Nephron progenitor cell (in vitro differentiated cells): Measurements from ENCODE around the gene PACS1.

ENCODE experiments used
- DNase-seq: peaks from one replicate; pipeline ENCODE4 v3.0.0; 2021
- H3K27ac Mint-ChIP-seq: 2 replicates; pipeline ENCODE4 v1.8.0; 2021; ENCODE audit warnings: mild to moderate bottlenecking, moderate library complexity, mixed read lengths
- H3K27me3 Mint-ChIP-seq: 2 replicates; pipeline ENCODE4 v1.8.0; 2021; ENCODE audit warnings: mild to moderate bottlenecking, low read depth, mixed read lengths; ENCODE audit not compliant: poor library complexity
- H3K36me3 Mint-ChIP-seq: 2 replicates; pipeline ENCODE4 v1.8.0; 2021; ENCODE audit warnings: low read depth, mixed read lengths
- H3K4me1 Mint-ChIP-seq: 2 replicates; pipeline ENCODE4 v1.8.0; 2021; ENCODE audit warnings: mixed read lengths
- H3K4me3 Mint-ChIP-seq: 2 replicates; pipeline ENCODE4 v1.8.0; 2021; ENCODE audit warnings: mild to moderate bottlenecking, moderate library complexity, mixed read lengths
- H3K9me3 Mint-ChIP-seq: 2 replicates; pipeline ENCODE4 v1.8.0; 2021; ENCODE audit warnings: mild to moderate bottlenecking, moderate library complexity, mixed read lengths
- CTCF ChIP-seq: fragments of 200-600 bp; sonication (generic); IDR thresholded peaks from 2 replicates; pipeline ENCODE4 v1.5.0; 2021; ENCODE audit warnings: antibody characterized with exemption

The PACS1 gene

GRCh38 chr11:66267039-66267378 is 196.9 kb downstream of the PACS1 start:
- Mint-ChIP-seq H3K4me3 (peak overlapping the region; percentile 96), H3K9me3 (no peaks in the 10 kb centered on the region), H3K27ac (peak overlapping the region; percentile 47), H3K36me3 (peaks cover 20% of the 10 kb centered on the region), H3K27me3 (no peaks in the 10 kb centered on the region), H3K4me1 (peaks cover 25% of the 10 kb centered on the region)
- no peak for DNase-seq
- no peak for TF ChIP-seq CTCF

- peaks cover 25% of the 10 kb centered on the region for H3K4me1 Mint-ChIP-seq
- H3K36me3 Mint-ChIP-seq, result peaks cover 26% of the 10 kb centered on the region
- H3K9me3 Mint-ChIP-seq, result no peaks in the 10 kb centered on the region
- peak overlapping the region; percentile 96 for H3K4me3 Mint-ChIP-seq
- H3K27ac Mint-ChIP-seq, result peak overlapping the region; percentile 99
- H3K27me3 Mint-ChIP-seq, result no peaks in the 10 kb centered on the region
- DNase-seq, result peak; percentile 92
- TF ChIP-seq CTCF, result no peak
These were observed 197.5 kb downstream of the PACS1 start for GRCh38 chr11:66267379-66268243.

GRCh38 chr11:66268244-66268951 is 198.3 kb downstream of the PACS1 start, which contains the start of gene RAB1B:
RAB1B (plus strand) TSS chr11:66268639; CDS start chr11:66268680, 41 bp downstream.
- H3K4me3 Mint-ChIP-seq, result peak within 1 kb of the TSS; percentile 96
- peak; percentile 100 for DNase-seq
- H3K27me3 Mint-ChIP-seq, result no peaks in the 10 kb centered on the region
- H3K4me1 Mint-ChIP-seq, result peaks cover 27% of the 10 kb centered on the region
- TF ChIP-seq CTCF, result no peak
- peak within 1 kb of the TSS; percentile 99 for H3K27ac Mint-ChIP-seq
- H3K9me3 Mint-ChIP-seq, result no peaks in the 10 kb centered on the region
- H3K36me3 Mint-ChIP-seq, result peaks cover 34% of the 10 kb centered on the region

GRCh38 chr11:66268952-66269905 is 199.2 kb downstream of the PACS1 start:
- H3K27ac Mint-ChIP-seq, result peak overlapping the region; percentile 88
- peaks cover 29% of the 10 kb centered on the region for H3K4me1 Mint-ChIP-seq
- DNase-seq, result peak; percentile 50
- peaks cover 37% of the 10 kb centered on the region for H3K36me3 Mint-ChIP-seq
- H3K27me3 Mint-ChIP-seq, result no peaks in the 10 kb centered on the region
- no peak for TF ChIP-seq CTCF
- no peaks in the 10 kb centered on the region for H3K9me3 Mint-ChIP-seq
- H3K4me3 Mint-ChIP-seq, result peak overlapping the region; percentile 96

GRCh38 chr11:66271816-66272215 is 201.7 kb downstream of the PACS1 start:
- H3K9me3 Mint-ChIP-seq, result no peaks in the 10 kb centered on the region
- peak overlapping the region; percentile 54 for H3K27ac Mint-ChIP-seq
- no peaks in the 10 kb centered on the region for H3K27me3 Mint-ChIP-seq
- DNase-seq, result no peak
- peaks cover 28% of the 10 kb centered on the region for H3K4me1 Mint-ChIP-seq
- H3K36me3 Mint-ChIP-seq, result peaks cover 45% of the 10 kb centered on the region
- no peak for TF ChIP-seq CTCF
- H3K4me3 Mint-ChIP-seq, result peak overlapping the region; percentile 42
